Smooth muscle cell (in vitro differentiated cells): ENCODE results near the gene C3orf70. TPM values are rescaled to one million over a fixed set of nuclear protein-coding genes. Genes with fewer than 3 reads are reported as not detected.
A peak's percentile ranks its signal among the peaks of the same experiment; 100 is the strongest.

ENCODE experiments used
- DNase-seq: peaks from one replicate; lab custom pipeline; 2025; ENCODE audit not compliant: unreplicated experiment; lab: John Stamatoyannopoulos, UW
- H2AFZ ChIP-seq: fragments of 200-600 bp; sonication (generic); 2 replicates; pipeline ENCODE4 v1.6.0; 2016; ENCODE audit warnings: antibody characterized with exemption, low read depth, mild to moderate bottlenecking
- H3F3A ChIP-seq: fragments of 200-600 bp; sonication (generic); 2 replicates; pipeline ENCODE4 v1.6.0; 2017; ENCODE audit warnings: antibody characterized with exemption, low read depth
- H3K27ac ChIP-seq: fragments of 200-600 bp; sonication (generic); 2 replicates; pipeline ENCODE4 v1.5.1; 2016; ENCODE audit warnings: low read depth, mild to moderate bottlenecking
- H3K27me3 ChIP-seq: fragments of 200-600 bp; sonication (generic); 2 replicates; pipeline ENCODE4 v1.6.1; 2016; ENCODE audit warnings: low read depth, mild to moderate bottlenecking
- H3K36me3 ChIP-seq: fragments of 200-600 bp; sonication (generic); 2 replicates; pipeline ENCODE4 v1.5.1; 2016; ENCODE audit warnings: low read depth
- H3K4me1 ChIP-seq: fragments of 200-600 bp; sonication (generic); 2 replicates; pipeline ENCODE4 v1.5.1; 2016; ENCODE audit warnings: low read depth
- H3K4me2 ChIP-seq: fragments of 200-600 bp; sonication (generic); 2 replicates; pipeline ENCODE4 v1.6.0; 2016; ENCODE audit warnings: mild to moderate bottlenecking
- H3K4me3 ChIP-seq: fragments of 200-600 bp; sonication (generic); 2 replicates; pipeline ENCODE4 v1.5.1; 2016; ENCODE audit warnings: mild to moderate bottlenecking
- H3K79me2 ChIP-seq: fragments of 200-600 bp; sonication (generic); 2 replicates; pipeline ENCODE4 v1.6.0; 2016; ENCODE audit warnings: low read depth, mild to moderate bottlenecking
- H3K9ac ChIP-seq: fragments of 200-600 bp; sonication (generic); 2 replicates; pipeline ENCODE4 v1.6.0; 2016; ENCODE audit warnings: low read depth
- H3K9me3 ChIP-seq: fragments of 200-600 bp; sonication (generic); replicated peaks from 2 replicates; pipeline ENCODE4 v1.5.1; 2016; ENCODE audit warnings: low read depth
- H4K20me1 ChIP-seq: fragments of 200-600 bp; sonication (generic); 2 replicates; pipeline ENCODE4 v1.6.0; 2016; ENCODE audit warnings: low read depth
- CTCF ChIP-seq: fragments of 200-600 bp; sonication (generic); IDR thresholded peaks from 2 replicates; pipeline ENCODE4 v1.5.1; 2017; ENCODE audit warnings: borderline replicate concordance, mild to moderate bottlenecking, antibody characterized with exemption; ENCODE audit not compliant: insufficient read depth, poor library complexity, severe bottlenecking
- WGBS: methylation state at CpG from one replicate; pipeline ENCODE4 v1.1.7; 2016; ENCODE audit warnings: low lambda C conversion rate; 5-methylcytosine and 5-hydroxymethylcytosine counted together
- polyA plus RNA-seq: library from polyadenylated mRNA; unstranded; fragments of >200 nt; fragmentation: Nextera tagmentation; extraction: Ambion mirVana; gene quantifications from 2 replicates; pipeline ENCODE4 v1.2.1, GENCODE V29; 2016
- total RNA-seq: library from RNA; depleted of rRNA; stranded (reverse); fragments of >200 nt; gene quantifications from 2 replicates; pipeline ENCODE4 v1.2.3, GENCODE V29; 2014

C3orf70 gene
- total and polyA plus RNA-seq, 2 experiments from 2014 or later, result 0.23 to 0.72 TPM

GRCh38 chr3:185070491-185071286, 82.2 kb downstream of the C3orf70 start:
- 82% methylated on average over 22 of the region's 22 CpGs for WGBS
- H3F3A ChIP-seq, result no peaks in the 10 kb centered on the region
- DNase-seq, result no peak

GRCh38 chr3:185069037-185070030, 83.5 kb downstream of the C3orf70 start:
- Histone ChIP-seq H3K27me3 (no peaks in the 10 kb centered on the region), H3F3A (no peaks in the 10 kb centered on the region), H3K27ac (no peak overlapping the region), H3K4me3 (no peak overlapping the region), H2AFZ (no peak overlapping the region), H3K79me2 (no peaks in the 10 kb centered on the region), H3K4me1 (no peaks in the 10 kb centered on the region), H3K9me3 (no peaks in the 10 kb centered on the region), H4K20me1 (no peaks in the 10 kb centered on the region), H3K4me2 (no peak overlapping the region), H3K36me3 (no peaks in the 10 kb centered on the region), H3K9ac (no peak overlapping the region)
- WGBS, result 67% methylated on average over 25 of the region's 28 CpGs
- no peak for DNase-seq
- TF ChIP-seq CTCF, result peak; percentile 6

More at GRCh38 chr3:185070491-185071286, 82.2 kb downstream of the C3orf70 start:
- no peaks in the 10 kb centered on the region for H3K36me3 ChIP-seq
- no peak overlapping the region for H2AFZ ChIP-seq
- no peaks in the 10 kb centered on the region for H4K20me1 ChIP-seq
- no peak overlapping the region for H3K4me3 ChIP-seq
- TF ChIP-seq CTCF, result peak; percentile 14
- no peak overlapping the region for H3K9ac ChIP-seq
- no peaks in the 10 kb centered on the region for H3K9me3 ChIP-seq
- H3K79me2 ChIP-seq, result no peaks in the 10 kb centered on the region
- no peak overlapping the region for H3K4me2 ChIP-seq
- H3K4me1 ChIP-seq, result no peaks in the 10 kb centered on the region
- H3K27ac ChIP-seq, result no peak overlapping the region
- no peaks in the 10 kb centered on the region for H3K27me3 ChIP-seq

GRCh38 chr3:185067173-185067572, 85.7 kb downstream of the C3orf70 start:
- Histone ChIP-seq H4K20me1 (no peaks in the 10 kb centered on the region), H3F3A (no peaks in the 10 kb centered on the region), H3K9me3 (no peaks in the 10 kb centered on the region), H3K27me3 (no peaks in the 10 kb centered on the region), H2AFZ (no peak overlapping the region), H3K79me2 (no peaks in the 10 kb centered on the region), H3K4me1 (no peaks in the 10 kb centered on the region), H3K27ac (no peak overlapping the region), H3K4me2 (no peak overlapping the region), H3K36me3 (no peaks in the 10 kb centered on the region), H3K9ac (no peak overlapping the region), H3K4me3 (no peak overlapping the region)
- 80% methylated on average over 11 of the region's 11 CpGs for WGBS
- no peak for TF ChIP-seq CTCF
- DNase-seq, result no peak
